ENCODE results near the gene MAB21L1.

DNA sequence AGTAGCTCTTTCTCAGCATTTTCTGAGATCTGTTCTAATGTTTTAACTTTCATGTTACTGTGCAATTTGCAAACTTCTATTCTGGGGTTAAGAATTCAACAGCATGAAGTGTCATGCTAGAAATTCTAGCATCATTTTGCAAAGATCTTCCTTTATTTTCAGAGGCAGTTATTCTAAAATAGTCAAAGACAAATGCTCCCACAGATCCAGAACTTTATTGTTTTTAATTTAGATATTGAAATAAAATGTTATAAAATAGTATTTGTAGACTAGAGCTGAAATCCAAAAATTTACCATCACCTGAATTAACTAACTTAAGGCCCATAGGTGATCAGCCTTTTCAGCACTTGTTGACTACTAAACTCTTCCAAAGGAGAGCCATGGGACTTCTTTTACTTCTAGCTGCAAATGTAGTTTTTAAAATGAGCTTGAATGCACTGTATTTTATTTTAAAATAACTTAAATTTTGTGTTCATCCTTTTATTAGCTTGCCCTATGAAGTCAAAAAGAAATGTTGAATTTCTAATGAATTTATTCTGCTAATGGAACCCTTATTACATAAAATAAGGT, 3.2 kb downstream of the MAB21L1 start:
- TF ChIP-seq CTCF (IDR thresholded peaks at IDR 0.05) (no peak), EP300 (IDR thresholded peaks at IDR 0.05) (no peak)

Measured in sigmoid colon (tissue), 4 donors.